Neural progenitor cell (in vitro differentiated cells): ENCODE data around the gene DOCK3. TPM values are rescaled to one million over a fixed set of nuclear protein-coding genes. Genes with fewer than 3 reads are reported as not detected.

ENCODE experiments used
- DNase-seq: peaks from one replicate; pipeline ENCODE4 v3.0.0-alpha.2; 2016; ENCODE audit warnings: low spot score
- H2AFZ ChIP-seq: fragments of 200-600 bp; sonication (generic); replicated peaks from 2 replicates; pipeline ENCODE4 v1.6.1; 2016; ENCODE audit warnings: antibody characterized with exemption
- H3F3A ChIP-seq: fragments of 200-600 bp; sonication (generic); 2 replicates; pipeline ENCODE4 v1.6.1; 2016; ENCODE audit warnings: antibody characterized with exemption, low read depth
- H3K27ac ChIP-seq: fragments of 200-600 bp; sonication (generic); 2 replicates; pipeline ENCODE4 v1.5.1; 2016; ENCODE audit warnings: mild to moderate bottlenecking
- H3K27me3 ChIP-seq: fragments of 200-600 bp; sonication (generic); 2 replicates; pipeline ENCODE4 v1.6.1; 2016; ENCODE audit warnings: mild to moderate bottlenecking, moderate library complexity
- H3K36me3 ChIP-seq: fragments of 200-600 bp; sonication (generic); 2 replicates; pipeline ENCODE4 v1.5.1; 2016
- H3K4me1 ChIP-seq: fragments of 200-600 bp; sonication (generic); 2 replicates; pipeline ENCODE4 v1.6.1; 2016; ENCODE audit warnings: mixed run types
- H3K4me2 ChIP-seq: fragments of 200-600 bp; sonication (generic); 2 replicates; pipeline ENCODE4 v1.6.1; 2016
- H3K4me3 ChIP-seq: fragments of 200-600 bp; sonication (generic); 2 replicates; pipeline ENCODE4 v1.5.1; 2016
- H3K79me2 ChIP-seq: fragments of 200-600 bp; sonication (generic); 2 replicates; pipeline ENCODE4 v1.6.1; 2016; ENCODE audit warnings: low read depth
- H3K9ac ChIP-seq: fragments of 200-600 bp; sonication (generic); 2 replicates; pipeline ENCODE4 v1.6.1; 2016
- H3K9me3 ChIP-seq: fragments of 200-600 bp; sonication (generic); 2 replicates; pipeline ENCODE4 v1.5.1; 2016; ENCODE audit warnings: low read depth
- H4K20me1 ChIP-seq: fragments of 200-600 bp; sonication (generic); 2 replicates; pipeline ENCODE4 v1.6.1; 2016; ENCODE audit warnings: low read depth
- H3K27ac Mint-ChIP-seq: 3 replicates; pipeline ENCODE4 v1.8.0; 2021; ENCODE audit warnings: mixed read lengths
- H3K27me3 Mint-ChIP-seq: 2 replicates; pipeline ENCODE4 v1.8.0; 2022; ENCODE audit warnings: low read depth, mild to moderate bottlenecking, inconsistent platforms, moderate library complexity, mixed read lengths; ENCODE audit not compliant: insufficient read depth
- H3K36me3 Mint-ChIP-seq: 3 replicates; pipeline ENCODE4 v1.8.0; 2021; ENCODE audit warnings: mixed read lengths
- H3K4me1 Mint-ChIP-seq: 3 replicates; pipeline ENCODE4 v1.8.0; 2021; ENCODE audit warnings: mixed read lengths
- H3K4me3 Mint-ChIP-seq: 3 replicates; pipeline ENCODE4 v1.8.0; 2021; ENCODE audit warnings: mild to moderate bottlenecking, moderate library complexity, mixed read lengths
- H3K9me3 Mint-ChIP-seq: 3 replicates; pipeline ENCODE4 v1.8.0; 2020; ENCODE audit warnings: mixed read lengths
- CTCF ChIP-seq: fragments of 200-600 bp; sonication (generic); IDR thresholded peaks from 2 replicates; pipeline ENCODE4 v1.5.1; 2017; ENCODE audit warnings: antibody characterized with exemption, mild to moderate bottlenecking
- EZH2 ChIP-seq: fragments of 200-600 bp; sonication (generic); IDR thresholded peaks from 2 replicates; pipeline ENCODE4 v1.6.1; 2017; ENCODE audit warnings: antibody characterized with exemption, mild to moderate bottlenecking, moderate library complexity
- EZH2phosphoT487 ChIP-seq: fragments of 200-600 bp; sonication (generic); IDR thresholded peaks from 2 replicates; pipeline ENCODE4 v1.6.1; 2017; ENCODE audit warnings: antibody characterized with exemption
- total RNA-seq: library from RNA; depleted of rRNA; stranded (reverse); fragments of >200 nt; gene quantifications from 2 replicates; pipeline ENCODE4 v1.2.3, GENCODE V29; 2015; ENCODE audit warnings: low replicate concordance

The DOCK3 gene
- total RNA-seq, 1 donor from 2014 or later: 10.7 TPM

- Histone ChIP-seq H3K4me3 (no peak overlapping the region), H3K4me1 (no peaks in the 10 kb centered on the region), H3K27me3 (no peaks in the 10 kb centered on the region), H3K9me3 (peaks cover 13% of the 10 kb centered on the region), H3F3A (no peaks in the 10 kb centered on the region), H2AFZ (no peak overlapping the region), H3K36me3 (peaks cover 14% of the 10 kb centered on the region), H3K9ac (no peak overlapping the region), H3K4me2 (no peak overlapping the region), H3K79me2 (peaks cover 14% of the 10 kb centered on the region), H3K27ac (no peak overlapping the region), H4K20me1 (no peaks in the 10 kb centered on the region)
- peaks cover 23% of the 10 kb centered on the region for H3K9me3 Mint-ChIP-seq
- no peaks in the 10 kb centered on the region for H3K27me3 Mint-ChIP-seq
- H3K27ac Mint-ChIP-seq: no peak overlapping the region
- no peak overlapping the region for H3K4me3 Mint-ChIP-seq
- TF ChIP-seq CTCF: no peak
- TF ChIP-seq EZH2phosphoT487: no peak
- no peak for TF ChIP-seq EZH2
- H3K4me1 Mint-ChIP-seq: peaks cover 16% of the 10 kb centered on the region
- no peak for DNase-seq
- H3K36me3 Mint-ChIP-seq: no peaks in the 10 kb centered on the region
These were observed 349.4 kb downstream of the DOCK3 start for GRCh38 chr3:51024121-51024520.

- Histone ChIP-seq H3K4me3 (no peak overlapping the region), H3K27me3 (no peaks in the 10 kb centered on the region), H3K9ac (no peak overlapping the region), H3K79me2 (peaks cover 14% of the 10 kb centered on the region), H3K9me3 (peaks cover 13% of the 10 kb centered on the region), H3K27ac (no peak overlapping the region), H2AFZ (no peak overlapping the region), H4K20me1 (no peaks in the 10 kb centered on the region), H3K4me1 (no peaks in the 10 kb centered on the region), H3K4me2 (no peak overlapping the region), H3F3A (no peaks in the 10 kb centered on the region), H3K36me3 (peaks cover 14% of the 10 kb centered on the region)
- Mint-ChIP-seq H3K27me3 (no peaks in the 10 kb centered on the region), H3K27ac (peak overlapping the region; percentile 64), H3K4me3 (no peak overlapping the region), H3K4me1 (peaks cover 21% of the 10 kb centered on the region), H3K9me3 (peaks cover 23% of the 10 kb centered on the region), H3K36me3 (no peaks in the 10 kb centered on the region)
- TF ChIP-seq CTCF: no peak
- no peak for TF ChIP-seq EZH2phosphoT487
- TF ChIP-seq EZH2: no peak
- no peak for DNase-seq
These were observed 350.3 kb downstream of the DOCK3 start for GRCh38 chr3:51024765-51025632.

- peaks cover 12% of the 10 kb centered on the region for H3K4me1 ChIP-seq
- Mint-ChIP-seq H3K9me3 (peaks cover 16% of the 10 kb centered on the region), H3K36me3 (no peaks in the 10 kb centered on the region), H3K27ac (no peak overlapping the region), H3K4me3 (no peak overlapping the region), H3K27me3 (peaks cover under 1% of the 10 kb centered on the region), H3K4me1 (peaks cover 21% of the 10 kb centered on the region)
- H3K36me3 ChIP-seq: peaks cover 13% of the 10 kb centered on the region
- H3K9me3 ChIP-seq: peaks cover 12% of the 10 kb centered on the region
- H3K79me2 ChIP-seq: peaks cover 8% of the 10 kb centered on the region
- H2AFZ ChIP-seq: no peak overlapping the region
- H3K27me3 ChIP-seq: no peaks in the 10 kb centered on the region
- H3K9ac ChIP-seq: no peak overlapping the region
- TF ChIP-seq CTCF: no peak
- no peak for TF ChIP-seq EZH2
- TF ChIP-seq EZH2phosphoT487: no peak
- H3K27ac ChIP-seq: no peak overlapping the region
- peak overlapping the region; percentile 21 for H3K4me2 ChIP-seq
- H3K4me3 ChIP-seq: no peak overlapping the region
- no peaks in the 10 kb centered on the region for H3F3A ChIP-seq
- DNase-seq: no peak
- no peaks in the 10 kb centered on the region for H4K20me1 ChIP-seq
These were observed 356.9 kb downstream of the DOCK3 start for GRCh38 chr3:51031666-51032065.
